Trophoblast cell (in vitro differentiated cells and primary cell): ENCODE results near the gene TBX6.

Experiments
- DNase-seq, 2 donors: peaks; one replicate each; pipeline ENCODE4 v3.0.0-alpha.2; 2016
- H2AFZ ChIP-seq: 2 replicates; pipeline ENCODE4 v1.6.1; 2013; ENCODE audit warnings: low read length, moderate library complexity, mild to moderate bottlenecking; ENCODE audit not compliant: insufficient read depth, poor library complexity
- H2AK5ac ChIP-seq: 2 replicates; pipeline ENCODE4 v1.6.1; 2013; ENCODE audit warnings: mild to moderate bottlenecking, low read length
- H2BK120ac ChIP-seq: 2 replicates; pipeline ENCODE4 v1.6.1; 2013; ENCODE audit warnings: low read length, mild to moderate bottlenecking, moderate library complexity; ENCODE audit not compliant: insufficient read depth, poor library complexity
- H2BK12ac ChIP-seq: 2 replicates; pipeline ENCODE4 v1.6.1; 2013; ENCODE audit warnings: mild to moderate bottlenecking, low read length, moderate library complexity
- H2BK5ac ChIP-seq: 2 replicates; pipeline ENCODE4 v1.6.1; 2013; ENCODE audit warnings: low read length, low read depth, moderate library complexity, mild to moderate bottlenecking; ENCODE audit not compliant: poor library complexity
- H3K14ac ChIP-seq: 2 replicates; pipeline ENCODE4 v1.6.1; 2013; ENCODE audit warnings: mild to moderate bottlenecking, low read length
- H3K18ac ChIP-seq: 2 replicates; pipeline ENCODE4 v1.6.1; 2013; ENCODE audit warnings: mild to moderate bottlenecking, low read length
- H3K23ac ChIP-seq: 2 replicates; pipeline ENCODE4 v1.6.1; 2013; ENCODE audit warnings: low read length
- H3K27ac ChIP-seq: 2 replicates; pipeline ENCODE4 v1.5.1; 2013; ENCODE audit warnings: low read depth, mild to moderate bottlenecking, inconsistent platforms, low read length, moderate library complexity
- H3K27me3 ChIP-seq: 2 replicates; pipeline ENCODE4 v1.6.1; 2013; ENCODE audit warnings: inconsistent platforms, mild to moderate bottlenecking, low read length, moderate library complexity; ENCODE audit not compliant: insufficient read depth
- H3K36me3 ChIP-seq, 2 experiments: 1 replicate in 1 of 2; 2 replicates in 1 of 2; pipeline ENCODE4 v1.6.1; 2013; ENCODE audit warnings: low read length in 2 of 2, mild to moderate bottlenecking in 2 of 2, moderate library complexity in 1 of 2; ENCODE audit not compliant: insufficient read depth in 2 of 2, control insufficient read depth in 1 of 2
- H3K4ac ChIP-seq: 2 replicates; pipeline ENCODE4 v1.6.1; 2013; ENCODE audit warnings: low read depth, mild to moderate bottlenecking, low read length, moderate library complexity
- H3K4me1 ChIP-seq, 2 experiments: 1 replicate in 1 of 2; 2 replicates in 1 of 2; pipeline ENCODE4 v1.6.1; 2013; ENCODE audit warnings: low read length in 2 of 2, mild to moderate bottlenecking in 2 of 2, moderate library complexity in 1 of 2; ENCODE audit not compliant: insufficient read depth in 2 of 2, control insufficient read depth in 1 of 2
- H3K4me2 ChIP-seq: 2 replicates; pipeline ENCODE4 v1.6.1; 2013; ENCODE audit warnings: inconsistent platforms, mild to moderate bottlenecking, low read length, moderate library complexity
- H3K4me3 ChIP-seq: 2 replicates; pipeline ENCODE4 v1.5.1; 2013; ENCODE audit warnings: mild to moderate bottlenecking, low read depth, low read length, inconsistent platforms
- H3K79me1 ChIP-seq: one replicate; pipeline ENCODE4 v1.6.1; 2013; ENCODE audit warnings: low read length
- H3K79me2 ChIP-seq: 2 replicates; pipeline ENCODE4 v1.6.1; 2013; ENCODE audit warnings: low read length, mild to moderate bottlenecking; ENCODE audit not compliant: control insufficient read depth, insufficient read depth, poor library complexity
- H3K9ac ChIP-seq: 2 replicates; pipeline ENCODE4 v1.6.1; 2013; ENCODE audit warnings: mild to moderate bottlenecking, low read length
- H3K9me3 ChIP-seq: 2 replicates; pipeline ENCODE4 v1.6.1; 2013; ENCODE audit warnings: low read depth, mild to moderate bottlenecking, control low read depth, inconsistent platforms, low read length; ENCODE audit not compliant: insufficient read depth
- H4K12ac ChIP-seq: 2 replicates; pipeline ENCODE4 v1.6.1; 2013; ENCODE audit warnings: low read depth, mild to moderate bottlenecking, low read length, moderate library complexity
- H4K8ac ChIP-seq: 2 replicates; pipeline ENCODE4 v1.6.1; 2013; ENCODE audit warnings: low read depth, mild to moderate bottlenecking, low read length, moderate library complexity
- H4K91ac ChIP-seq: one replicate; pipeline ENCODE4 v1.6.1; 2013; ENCODE audit warnings: low read depth, mild to moderate bottlenecking, low read length, moderate library complexity
- WGBS: extraction: QIAGEN DNeasy Blood & Tissue Kit; methylation state at CpG from one replicate; pipeline ENCODE4 v1.1.7; 2013; ENCODE audit warnings: missing lambda C conversion rate; ENCODE audit not compliant: insufficient read length, insufficient coverage; ENCODE audit errors: extremely low coverage; 5-methylcytosine and 5-hydroxymethylcytosine counted together

TBX6 gene

DNA sequence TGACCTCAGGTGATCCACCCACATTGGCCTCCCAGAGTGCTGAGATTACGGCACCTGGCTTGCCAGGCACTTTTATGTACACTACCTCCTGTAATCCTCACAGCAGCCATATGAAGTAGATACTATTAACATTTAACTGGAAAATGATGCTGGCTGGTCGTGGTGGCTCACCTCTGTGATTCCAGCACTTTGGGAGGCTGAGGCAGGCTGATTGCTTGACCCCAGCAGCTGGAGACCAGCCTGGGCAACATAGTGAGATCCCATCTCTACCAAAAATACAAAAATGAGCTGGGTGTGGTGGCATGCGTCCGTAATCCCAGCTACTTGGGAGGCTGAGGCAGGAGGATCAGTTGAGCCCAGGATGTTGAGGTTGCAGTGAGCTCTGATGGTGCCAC is 33.3 kb upstream of the TBX6 start:
- peaks cover 9% of the 10 kb centered on the region for H3K79me1 ChIP-seq
- no peak overlapping the region for H4K12ac ChIP-seq
- peak in 1 of 2 donors; percentile 41 for DNase-seq
- H3K79me2 ChIP-seq, result peaks cover 7% of the 10 kb centered on the region
- H2BK5ac ChIP-seq, result no peak overlapping the region
- no peak overlapping the region for H3K18ac ChIP-seq
- no peak overlapping the region for H2BK120ac ChIP-seq
- no peak overlapping the region for H3K27ac ChIP-seq
- no peak overlapping the region for H3K4ac ChIP-seq
- H3K9ac ChIP-seq, result no peak overlapping the region
- H3K4me2 ChIP-seq, result no peak overlapping the region
- H2AK5ac ChIP-seq, result no peak overlapping the region
- no peaks in the 10 kb centered on the region for H3K36me3 ChIP-seq
- no peaks in the 10 kb centered on the region for H3K9me3 ChIP-seq
- H3K14ac ChIP-seq, result no peak overlapping the region
- H3K4me3 ChIP-seq, result no peak overlapping the region
- H3K4me1 ChIP-seq, result peaks cover 5 to 12% of the 10 kb centered on the region in 2 experiments
- H3K23ac ChIP-seq, result no peak overlapping the region
- no peaks in the 10 kb centered on the region for H3K27me3 ChIP-seq
- H2AFZ ChIP-seq, result no peak overlapping the region
- no peak overlapping the region for H2BK12ac ChIP-seq
- no peak overlapping the region for H4K91ac ChIP-seq
- no peak overlapping the region for H4K8ac ChIP-seq
- WGBS, result no CpG with 5 or more reads among the region's 4 CpGs

DNA sequence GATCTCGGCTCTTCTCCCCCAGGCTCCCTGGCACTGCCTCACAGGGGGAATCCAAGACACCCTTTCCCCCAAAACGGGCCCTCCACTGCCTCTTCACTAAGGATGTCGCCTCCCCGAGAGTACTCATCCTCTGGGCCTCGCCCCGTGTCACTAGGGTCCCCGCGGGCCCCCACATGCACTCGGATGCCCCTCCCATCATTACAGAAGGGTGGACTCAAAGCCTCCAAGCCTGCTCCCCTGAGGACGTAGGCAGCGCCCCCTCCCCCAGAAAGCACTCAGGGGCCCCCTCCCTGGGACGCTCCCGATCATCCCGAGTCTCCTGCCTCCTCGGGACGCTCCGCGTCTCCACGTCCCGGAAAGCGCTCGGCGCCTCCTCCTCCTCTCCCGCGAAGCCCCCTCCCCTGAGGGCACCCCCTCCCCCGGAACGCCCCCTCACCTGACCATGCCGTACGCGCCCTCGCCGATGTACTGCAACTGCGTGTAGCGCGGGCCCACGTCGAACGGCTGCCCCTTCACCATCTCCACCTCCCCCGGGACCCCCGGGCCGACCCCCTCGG is 31.0 kb upstream of the TBX6 start:
- H3K79me1 ChIP-seq, result peaks cover 9% of the 10 kb centered on the region
- no peak overlapping the region for H3K27ac ChIP-seq
- no peak overlapping the region for H3K23ac ChIP-seq
- peak overlapping the region; percentile 73 for H2AFZ ChIP-seq
- peaks cover 7% of the 10 kb centered on the region for H3K79me2 ChIP-seq
- H3K9ac ChIP-seq, result peak overlapping the region; percentile 80
- peak overlapping the region; percentile 72 for H3K4ac ChIP-seq
- H3K27me3 ChIP-seq, result no peaks in the 10 kb centered on the region
- H3K18ac ChIP-seq, result peak overlapping the region; percentile 90
- peak overlapping the region; percentile 81 for H4K12ac ChIP-seq
- peak overlapping the region; percentile 71 for H4K91ac ChIP-seq
- peak overlapping the region; percentile 61 for H2BK5ac ChIP-seq
- peaks cover 7 to 9% of the 10 kb centered on the region in 2 experiments for H3K36me3 ChIP-seq
- no peaks in the 10 kb centered on the region for H3K9me3 ChIP-seq
- peak in 1 of 2 donors; percentile 29 for DNase-seq
- H3K14ac ChIP-seq, result peak overlapping the region; percentile 92
- peak overlapping the region; percentile 59 for H2BK12ac ChIP-seq
- peak overlapping the region; percentile 21 for H2BK120ac ChIP-seq
- no CpG with 5 or more reads among the region's 42 CpGs for WGBS
- H2AK5ac ChIP-seq, result peak overlapping the region; percentile 81
- peak overlapping the region; percentile 88 for H4K8ac ChIP-seq
- peak overlapping the region; percentile 88 for H3K4me3 ChIP-seq
- H3K4me1 ChIP-seq, result peaks cover 13 to 19% of the 10 kb centered on the region in 2 experiments
- H3K4me2 ChIP-seq, result peak overlapping the region; percentile 72

DNA sequence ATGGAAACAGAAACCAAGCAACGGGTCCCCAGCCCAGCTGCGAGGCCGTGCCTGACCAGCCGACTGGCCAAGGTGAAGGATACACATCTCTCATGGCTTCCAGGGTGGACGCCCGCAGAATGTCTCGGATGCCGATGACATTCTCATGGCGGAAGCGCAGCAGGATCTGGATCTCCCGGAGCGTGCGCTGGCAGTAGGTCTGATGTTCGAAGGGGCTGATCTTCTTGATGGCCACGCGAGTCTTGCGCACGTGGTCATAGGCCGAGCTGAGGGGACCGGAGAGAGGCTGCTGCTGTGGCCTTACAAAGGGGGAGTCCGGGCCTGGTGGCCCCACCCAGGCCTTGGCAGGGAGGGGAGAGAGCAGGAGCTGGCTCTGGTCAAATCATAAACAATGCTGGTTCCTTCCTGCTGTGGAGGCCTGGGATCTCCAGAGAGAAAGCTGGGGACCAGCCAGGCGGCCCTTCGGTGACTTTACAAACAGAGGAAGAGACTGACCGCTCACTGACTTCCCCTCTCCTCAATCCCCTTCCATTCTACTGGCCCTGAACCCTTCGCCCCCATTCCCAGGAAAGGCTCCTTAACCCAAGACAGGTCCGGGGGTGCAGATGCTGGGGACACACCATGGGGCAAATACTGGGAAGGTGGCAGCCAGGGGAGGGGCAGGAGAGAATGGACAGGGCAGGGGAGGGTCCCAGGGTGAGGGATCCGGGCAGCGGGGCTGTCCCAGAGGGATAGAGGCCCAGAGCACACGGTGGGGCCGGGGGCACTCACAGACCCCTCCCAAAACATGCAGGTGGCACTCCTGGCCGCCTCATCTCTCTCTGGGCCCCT is 30.2 kb upstream of the TBX6 start:
- H3K79me1 ChIP-seq, result peaks cover 9% of the 10 kb centered on the region
- H3K27me3 ChIP-seq, result no peaks in the 10 kb centered on the region
- peak overlapping the region; percentile 81 for H2AK5ac ChIP-seq
- H3K4me3 ChIP-seq, result peak overlapping the region; percentile 88
- peak overlapping the region; percentile 81 for H4K12ac ChIP-seq
- no CpG with 5 or more reads among the region's 31 CpGs for WGBS
- H3K14ac ChIP-seq, result peak overlapping the region; percentile 92
- H2BK5ac ChIP-seq, result peak overlapping the region; percentile 61
- no peak overlapping the region for H2AFZ ChIP-seq
- peak overlapping the region; percentile 72 for H3K4ac ChIP-seq
- H3K36me3 ChIP-seq, result peaks cover 12 to 13% of the 10 kb centered on the region in 2 experiments
- peak; percentile 97 for DNase-seq
- H3K4me2 ChIP-seq, result peak overlapping the region; percentile 72
- peaks cover 7% of the 10 kb centered on the region for H3K79me2 ChIP-seq
- peak overlapping the region; percentile 90 for H3K18ac ChIP-seq
- H2BK12ac ChIP-seq, result no peak overlapping the region
- peak overlapping the region; percentile 80 for H3K9ac ChIP-seq
- no peak overlapping the region for H3K23ac ChIP-seq
- no peak overlapping the region for H3K27ac ChIP-seq
- H3K9me3 ChIP-seq, result no peaks in the 10 kb centered on the region
- peak overlapping the region; percentile 71 for H4K91ac ChIP-seq
- H2BK120ac ChIP-seq, result peak overlapping the region; percentile 21
- H4K8ac ChIP-seq, result peak overlapping the region; percentile 88
- H3K4me1 ChIP-seq, result peaks cover 13 to 19% of the 10 kb centered on the region in 2 experiments

DNA sequence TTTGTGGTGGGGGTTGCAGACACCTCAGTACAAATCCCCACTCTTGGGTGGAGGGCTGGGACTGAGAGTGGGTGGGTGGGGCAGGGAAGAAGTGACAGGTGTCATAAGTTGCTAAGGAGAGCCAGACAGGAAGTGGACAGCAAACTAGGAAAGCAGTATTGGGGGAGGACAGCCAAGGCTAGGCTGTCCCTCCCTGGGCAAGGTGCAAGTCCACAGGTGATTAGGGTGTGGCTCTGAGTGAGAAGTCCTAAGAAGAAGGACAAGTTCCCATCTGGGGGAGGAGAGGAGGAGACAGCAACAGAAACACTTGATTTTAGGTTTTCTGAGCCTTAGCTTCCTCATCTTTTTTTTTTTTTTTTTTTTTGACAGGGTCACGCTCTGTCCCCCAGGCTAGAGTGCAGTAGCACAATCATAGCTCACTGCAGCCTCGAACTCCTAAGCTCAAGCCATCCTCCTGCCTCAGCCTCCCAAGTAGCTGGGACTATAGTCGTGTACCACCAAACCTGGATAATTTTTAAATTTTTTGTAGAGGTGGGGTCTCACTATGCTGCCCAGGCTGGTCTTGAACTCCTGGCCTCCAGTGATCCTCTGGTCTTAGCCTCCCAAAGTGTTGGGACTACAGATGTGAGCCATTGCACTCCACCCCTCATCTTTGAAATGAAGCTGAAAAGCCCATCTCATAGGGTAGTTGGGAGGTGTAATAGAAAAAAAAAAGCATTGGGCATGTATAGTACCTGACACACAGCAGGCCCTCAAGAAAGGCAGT is 28.8 kb upstream of the TBX6 start:
- no peak overlapping the region for H2BK120ac ChIP-seq
- no CpG with 5 or more reads among the region's 3 CpGs for WGBS
- no peak overlapping the region for H4K91ac ChIP-seq
- peaks cover 13 to 19% of the 10 kb centered on the region in 2 experiments for H3K4me1 ChIP-seq
- H3K4me3 ChIP-seq, result no peak overlapping the region
- H2AFZ ChIP-seq, result no peak overlapping the region
- no peaks in the 10 kb centered on the region for H3K27me3 ChIP-seq
- no peak overlapping the region for H2BK5ac ChIP-seq
- no peak overlapping the region for H3K9ac ChIP-seq
- no peak overlapping the region for H4K8ac ChIP-seq
- H3K14ac ChIP-seq, result no peak overlapping the region
- H3K23ac ChIP-seq, result no peak overlapping the region
- DNase-seq, result no peak
- H2AK5ac ChIP-seq, result no peak overlapping the region
- no peak overlapping the region for H4K12ac ChIP-seq
- H3K18ac ChIP-seq, result no peak overlapping the region
- H3K9me3 ChIP-seq, result no peaks in the 10 kb centered on the region
- H3K4ac ChIP-seq, result no peak overlapping the region
- peaks cover 7% of the 10 kb centered on the region for H3K79me2 ChIP-seq
- no peak overlapping the region for H3K4me2 ChIP-seq
- H3K27ac ChIP-seq, result no peak overlapping the region
- no peak overlapping the region for H2BK12ac ChIP-seq
- H3K79me1 ChIP-seq, result peaks cover 9% of the 10 kb centered on the region
- peaks cover 15 to 16% of the 10 kb centered on the region in 2 experiments for H3K36me3 ChIP-seq
